ENCODE results near the gene EPC2.
"Not testable (repeated sequence)": the region's sequence is repeated elsewhere in the genome, so short reads cannot be mapped to it uniquely, and the experiment has no call there.

Gene EPC2

DNA sequence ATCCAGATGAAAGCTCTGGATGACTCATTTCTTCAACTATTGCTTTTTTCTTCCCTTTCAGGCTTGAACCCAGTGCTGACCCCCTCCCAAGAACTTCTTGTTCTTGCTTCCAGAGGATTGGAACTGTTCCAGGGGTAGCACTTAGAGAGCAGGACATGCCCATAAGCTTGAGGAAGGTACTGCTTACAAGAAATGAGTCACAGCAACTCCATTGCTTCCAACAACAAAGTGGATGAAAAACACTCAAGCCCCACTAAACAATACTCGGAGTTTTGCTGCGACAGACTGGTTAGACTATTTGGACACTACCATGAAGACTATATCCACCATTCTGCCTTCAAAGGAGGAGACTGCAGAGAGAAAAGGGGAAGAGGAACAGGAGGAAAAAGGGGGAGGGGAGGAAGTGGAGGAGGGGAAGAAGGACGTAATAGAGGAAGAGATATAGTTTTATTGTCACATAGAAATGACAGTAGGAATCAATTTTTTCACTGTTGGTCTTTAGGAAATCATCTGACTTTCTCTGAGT is 1.6 kb upstream of the EPC2 start:
- DNase-seq = no peak

DNA sequence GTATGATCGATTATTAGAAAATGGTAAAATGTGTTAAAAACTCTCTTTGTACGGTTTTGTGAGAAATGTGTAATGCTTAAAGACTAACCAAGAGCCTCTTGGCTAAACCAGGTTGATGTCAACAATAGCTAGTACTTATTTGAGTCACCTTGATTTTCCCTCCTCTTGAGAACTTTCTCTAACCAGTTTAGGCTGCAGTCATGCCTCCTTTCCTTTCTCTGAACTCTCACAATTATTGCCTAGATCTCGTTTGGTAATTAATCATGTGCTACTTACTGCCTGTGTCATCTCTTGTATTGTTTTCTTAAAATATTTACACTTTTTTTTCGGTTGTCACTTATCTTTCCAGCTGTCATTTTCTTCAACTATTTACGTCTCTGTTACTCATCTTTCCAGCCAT is 1.1 kb upstream of the EPC2 start:
- DNase-seq = no peak

DNA sequence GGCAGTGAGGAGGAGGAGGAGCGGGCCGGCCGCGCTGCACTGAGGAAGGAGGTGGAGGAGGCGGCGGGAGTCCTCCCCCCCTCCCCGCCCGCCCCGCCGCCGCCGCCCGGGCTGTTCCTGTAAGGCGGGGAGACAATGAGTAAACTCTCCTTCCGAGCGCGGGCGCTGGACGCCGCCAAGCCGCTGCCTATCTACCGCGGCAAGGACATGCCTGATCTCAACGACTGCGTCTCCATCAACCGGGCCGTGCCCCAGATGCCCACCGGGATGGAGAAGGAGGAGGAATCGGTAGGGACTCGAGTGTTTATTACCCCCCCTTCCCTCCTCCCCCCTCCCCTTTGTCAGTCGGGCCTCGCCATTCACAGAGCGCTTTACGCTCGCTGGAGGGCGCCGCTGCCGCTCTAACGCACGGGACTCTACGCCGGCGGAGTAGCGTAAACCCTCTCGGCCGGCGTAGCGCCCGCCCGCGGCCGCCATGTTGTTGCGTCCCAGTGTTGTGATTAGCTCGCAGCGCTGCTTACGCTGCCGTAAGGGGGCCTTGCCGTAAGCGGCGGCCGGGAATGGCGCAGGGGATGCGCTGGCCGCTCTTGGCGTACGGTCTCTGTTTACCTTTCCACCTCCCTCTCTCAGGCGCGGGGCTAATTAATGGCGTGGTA is 460 bp downstream of the EPC2 start:
- peak; percentile 95 for DNase-seq

DNA sequence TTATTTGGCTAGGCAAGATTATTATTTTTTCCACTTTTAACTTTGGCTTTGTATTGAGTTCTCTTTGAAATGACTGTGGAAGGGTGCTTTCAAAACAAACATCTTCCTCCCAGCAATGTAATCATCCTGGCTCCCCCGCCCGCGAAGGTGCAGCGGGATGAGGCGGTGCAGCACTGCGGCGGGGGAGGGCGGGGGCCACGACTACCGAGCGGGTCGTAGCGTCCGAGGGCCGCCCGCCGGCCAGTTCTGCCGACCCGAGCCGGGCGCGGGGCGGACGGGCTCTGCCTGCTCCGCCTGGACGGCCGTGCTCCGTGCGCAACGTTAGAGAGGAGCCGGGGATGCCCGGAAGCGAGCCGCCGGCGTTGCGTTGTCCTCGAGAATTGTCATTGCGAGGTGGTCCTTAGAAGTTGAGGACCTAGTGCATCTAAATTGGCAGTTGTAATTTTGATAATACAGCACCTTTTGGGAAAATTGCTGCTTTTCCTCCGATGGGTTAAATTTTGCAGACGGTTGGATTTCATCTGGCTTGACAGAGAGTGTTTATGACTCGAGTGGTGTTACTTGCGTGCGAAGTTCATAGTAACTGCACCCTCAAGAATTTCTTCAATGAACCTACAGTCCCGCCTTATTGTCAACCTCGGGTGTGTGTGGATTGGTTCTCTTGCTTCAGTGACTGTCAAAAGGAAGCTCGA is 1.1 kb downstream of the EPC2 start:
- peak; percentile 89 for DNase-seq

DNA sequence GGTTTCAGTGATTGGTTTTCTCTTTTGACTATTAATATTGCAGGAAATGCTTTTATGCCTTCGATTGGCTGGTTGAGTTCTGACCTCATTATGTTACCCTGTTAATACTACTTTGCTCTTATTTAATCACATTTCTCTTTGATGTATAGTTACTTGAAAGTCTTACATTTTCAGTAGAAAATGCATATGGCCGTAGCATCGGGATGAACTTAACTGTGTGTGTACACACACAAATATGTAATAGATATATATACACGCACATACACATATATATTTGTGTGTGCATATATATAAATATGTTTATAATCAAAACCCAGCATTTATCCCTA is 1.6 kb downstream of the EPC2 start:
- DNase-seq = no peak

DNA sequence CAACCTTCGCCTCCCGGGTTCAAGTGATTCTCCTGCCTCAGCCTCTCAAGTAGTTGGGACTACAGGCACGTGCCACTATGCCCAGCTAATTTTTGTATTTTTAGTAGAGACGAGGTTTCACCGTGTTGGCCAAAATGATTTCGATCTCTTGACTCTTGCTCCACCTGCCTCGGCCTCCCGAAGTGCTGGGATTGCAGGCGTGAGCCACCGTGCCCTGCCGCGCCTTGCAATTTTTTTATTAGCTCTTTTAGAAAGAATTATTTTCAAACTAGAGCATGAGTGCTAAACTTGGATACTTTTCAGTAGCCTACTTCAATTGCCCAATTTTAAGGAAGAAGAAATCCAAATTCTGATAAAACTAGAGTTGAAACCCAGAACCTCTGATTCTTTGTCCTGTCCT is 3.2 kb downstream of the EPC2 start:
- DNase-seq = not testable (repeated sequence)

DNA sequence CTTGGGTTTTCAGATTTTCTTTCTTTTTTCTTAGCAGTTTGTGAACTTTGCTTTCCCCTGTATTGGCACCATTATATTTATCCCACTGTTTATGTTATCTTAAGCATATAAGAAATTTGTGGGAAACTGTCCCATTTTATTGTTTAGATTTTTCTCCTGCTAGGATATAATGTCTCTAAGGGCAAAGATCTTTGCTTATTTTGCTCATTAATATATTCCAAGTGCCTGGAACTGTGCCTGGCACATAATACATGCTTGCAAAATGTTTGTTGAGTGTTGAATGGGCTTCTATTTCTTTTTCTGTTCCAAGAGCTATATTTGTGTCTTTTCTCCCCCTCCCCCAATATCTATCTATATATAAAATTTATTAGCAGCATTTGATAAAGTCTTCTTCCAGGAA is 5.4 kb downstream of the EPC2 start:
- no peak for DNase-seq

DNA sequence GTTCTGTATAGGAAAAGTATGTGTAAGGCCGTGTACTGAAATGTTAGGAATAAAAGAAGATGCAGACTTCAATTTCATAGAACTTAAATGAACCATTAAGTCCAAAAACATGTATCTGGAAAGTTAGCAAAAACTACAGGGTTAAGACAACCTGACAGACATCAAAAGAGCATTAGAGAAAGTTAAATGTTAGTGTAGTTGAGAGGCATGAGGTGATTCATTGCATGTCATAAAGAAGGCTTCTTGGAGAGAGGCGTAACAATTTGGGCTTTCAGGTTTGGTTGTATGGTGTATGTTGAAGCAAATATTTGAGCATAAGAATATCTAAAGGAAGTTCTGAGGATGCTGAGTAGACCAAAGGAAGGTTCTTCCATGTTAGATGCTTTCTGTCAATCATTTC is 6.3 kb downstream of the EPC2 start:
- no peak for DNase-seq

DNA sequence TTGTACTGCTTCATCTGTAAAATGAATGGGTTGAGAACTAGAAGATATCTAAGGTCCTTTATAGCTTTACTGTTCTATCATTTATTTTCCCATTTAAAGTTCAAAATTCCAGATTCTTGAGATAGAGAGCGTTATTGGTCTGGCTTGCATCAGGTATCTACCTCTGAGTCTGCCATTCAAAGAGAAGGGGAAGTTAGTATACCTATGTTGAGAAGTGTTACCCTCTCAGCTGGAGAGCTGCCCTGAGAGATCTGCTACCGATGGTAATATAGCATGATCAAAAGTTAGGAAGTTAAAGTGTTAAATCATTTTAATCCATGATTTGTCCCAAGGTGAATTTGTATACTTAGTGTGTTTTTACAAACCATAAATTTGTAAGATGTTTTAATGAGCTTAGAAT is 7.4 kb downstream of the EPC2 start:
- no peak for DNase-seq

DNA sequence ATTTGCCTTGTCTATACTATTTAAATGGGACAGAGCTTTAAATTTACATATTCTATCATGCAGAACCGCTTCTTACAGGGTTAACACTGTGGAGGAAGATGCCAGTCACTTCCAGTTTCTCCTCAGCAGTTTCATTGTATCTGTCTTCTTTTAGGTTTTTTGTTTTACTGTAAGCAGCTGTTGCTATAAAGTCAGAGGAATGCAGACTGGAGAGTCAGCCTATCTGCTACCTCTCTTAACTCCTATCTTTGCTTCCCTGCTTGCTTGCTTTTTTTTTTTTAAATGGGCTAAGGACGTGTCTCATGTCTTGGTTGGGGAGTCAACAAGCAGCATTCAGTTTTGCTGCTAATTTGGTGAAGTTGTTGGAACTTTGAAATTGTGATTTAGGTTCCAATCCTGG is 8.9 kb downstream of the EPC2 start:
- DNase-seq = no peak

DNA sequence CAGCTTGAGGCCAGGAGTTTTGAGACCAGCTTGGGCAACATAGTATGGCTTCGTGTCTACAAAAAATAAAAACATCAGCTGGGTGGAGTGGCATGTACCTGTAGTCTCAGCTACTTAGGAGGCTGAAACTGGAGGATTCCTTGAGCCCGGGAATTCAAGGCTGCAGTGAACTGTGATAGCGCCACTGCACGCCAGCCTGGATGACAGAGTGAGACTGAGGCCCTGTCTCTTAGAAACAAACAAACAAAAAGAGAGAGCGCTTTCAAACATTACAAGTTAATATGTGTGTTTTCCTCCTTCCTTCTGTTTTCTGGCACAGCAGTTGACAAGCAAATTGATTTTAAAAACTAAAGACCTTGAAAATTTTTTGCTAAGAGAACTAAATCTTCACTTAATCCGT is 9.9 kb downstream of the EPC2 start:
- DNase-seq = no peak

DNA sequence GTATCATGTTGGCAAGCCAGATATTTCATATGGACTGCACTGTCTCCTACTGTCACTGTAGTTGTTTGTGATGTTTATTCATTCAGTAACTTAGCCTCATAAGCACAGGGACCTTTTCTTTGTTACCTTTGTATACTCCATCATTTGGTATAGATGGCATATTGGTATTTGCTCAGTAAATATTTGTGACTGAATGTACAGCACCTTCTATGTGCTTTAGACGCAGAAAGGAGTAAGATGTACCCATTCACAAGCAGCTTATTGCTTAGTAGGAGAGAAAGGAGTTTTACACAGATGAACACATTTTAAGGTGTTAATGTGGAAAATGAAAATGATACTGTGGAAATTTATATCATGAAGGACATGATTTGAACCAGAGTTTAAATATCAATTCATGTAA is 12.0 kb downstream of the EPC2 start:
- no peak for DNase-seq

DNA sequence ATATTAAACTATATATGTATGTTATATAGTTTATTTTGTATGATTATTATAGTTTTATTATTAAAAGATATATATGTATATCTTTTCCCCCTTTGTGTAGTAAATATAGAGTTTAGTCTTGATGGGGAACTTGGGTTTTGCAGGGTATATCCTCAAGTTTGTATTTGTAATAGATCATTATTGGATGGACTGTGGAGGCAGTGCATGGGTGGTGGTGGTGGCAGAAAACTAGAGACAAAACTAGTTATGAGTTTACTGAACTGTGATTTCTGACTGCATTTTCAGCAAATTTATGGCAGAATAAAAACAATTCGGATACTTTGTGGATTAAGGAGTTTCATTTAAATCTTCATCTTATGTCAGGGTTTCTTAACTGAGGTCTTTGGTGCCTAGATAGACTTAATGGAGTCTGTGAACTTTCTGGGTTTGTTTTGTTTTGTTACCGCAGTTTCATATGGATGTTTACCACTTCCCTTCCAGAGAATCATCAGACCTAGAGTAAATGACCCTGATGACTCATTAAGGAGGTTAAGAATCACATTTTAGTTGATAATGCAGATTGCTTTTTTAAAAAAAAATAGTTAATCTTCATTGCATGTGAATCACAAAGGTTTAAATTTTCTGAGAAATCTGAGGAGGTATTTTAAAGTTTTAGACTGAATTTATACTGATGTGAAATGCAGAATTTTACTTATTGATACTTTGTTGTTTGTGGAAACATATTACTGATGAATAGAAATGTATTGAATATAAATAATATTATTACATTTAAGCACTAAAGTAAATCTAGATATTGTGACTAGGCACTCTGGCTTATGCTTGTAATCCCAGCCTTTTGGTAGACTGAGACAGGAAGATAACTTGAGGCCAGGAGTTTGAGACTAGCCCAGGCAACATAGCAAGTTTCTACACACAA is 14.5 kb downstream of the EPC2 start:
- peak; percentile 64 for DNase-seq

DNA sequence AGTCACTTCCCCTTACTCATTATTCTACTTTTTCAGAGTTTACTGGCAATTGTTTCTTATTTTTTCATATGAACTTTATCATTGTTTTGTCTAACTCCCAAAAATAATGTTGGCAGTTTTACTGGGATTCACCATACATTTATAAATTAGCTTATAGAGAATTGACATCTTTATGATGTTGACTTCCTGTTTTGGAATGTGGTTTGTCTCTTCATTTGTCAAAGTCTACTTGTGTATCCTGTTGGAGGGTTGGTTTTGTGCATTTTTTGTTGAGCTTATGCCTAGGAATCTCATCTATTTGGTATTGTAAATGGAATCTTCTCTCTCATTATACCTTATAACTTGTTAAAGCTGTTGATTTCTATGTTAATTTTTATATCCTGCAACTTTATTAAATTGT is 16.4 kb downstream of the EPC2 start:
- no peak for DNase-seq

DNA sequence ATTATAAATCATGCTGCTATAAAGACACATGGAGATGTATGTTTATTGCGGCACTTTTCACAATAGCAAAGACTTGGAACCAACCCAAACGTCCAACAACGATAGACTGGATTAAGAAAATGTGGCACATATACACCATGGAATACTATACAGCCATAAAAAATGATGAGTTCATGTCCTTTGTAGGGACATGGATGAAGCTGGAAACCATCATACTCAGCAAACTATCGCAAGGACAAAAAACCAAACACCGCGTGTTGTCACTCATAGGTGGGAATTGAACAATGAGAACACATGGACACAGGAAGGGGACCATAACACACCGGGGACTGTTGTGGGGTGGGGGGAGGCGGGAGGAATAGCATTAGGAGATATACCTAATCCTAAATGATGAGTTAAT is 17.8 kb downstream of the EPC2 start:
- not testable (repeated sequence) for DNase-seq

DNA sequence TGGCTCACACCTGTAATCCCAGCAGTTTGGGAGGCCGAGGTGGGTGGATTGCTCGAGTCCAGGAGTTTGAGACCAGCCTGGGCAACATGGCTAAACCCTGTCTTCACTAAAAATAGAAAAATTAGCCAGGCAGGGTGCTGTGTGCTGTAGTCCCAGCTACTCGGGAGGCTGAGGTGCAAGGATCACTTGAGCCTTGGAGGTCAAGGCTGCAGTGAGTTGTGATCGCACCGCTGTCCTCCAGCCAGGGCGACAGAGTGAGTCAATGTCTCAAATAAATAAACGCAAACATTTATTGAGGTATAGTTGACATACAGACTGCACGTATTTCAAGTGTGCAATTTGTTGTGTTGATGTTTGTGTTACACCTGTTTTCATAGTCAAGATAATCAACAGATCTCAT is 19.7 kb downstream of the EPC2 start:
- no peak for DNase-seq

DNA sequence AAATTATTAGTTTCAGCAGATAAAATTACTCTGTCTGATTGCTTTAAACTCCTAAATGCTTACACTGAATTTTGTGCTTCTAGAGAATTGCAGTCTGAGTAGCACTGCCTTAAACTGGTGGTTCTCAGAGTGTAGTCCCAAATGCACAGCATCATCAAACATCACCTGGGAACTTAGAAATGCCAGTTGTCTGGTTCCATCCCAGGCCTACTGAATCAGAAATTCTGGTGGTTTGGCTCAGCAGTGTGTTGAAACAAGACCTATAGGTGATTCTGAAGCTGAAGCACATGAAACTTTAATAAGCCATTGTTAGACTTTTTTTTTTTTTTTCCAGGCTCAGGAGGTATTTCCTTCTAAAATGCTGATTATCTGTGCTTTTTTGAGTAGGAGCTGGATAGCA is 22.0 kb downstream of the EPC2 start:
- no peak for DNase-seq

DNA sequence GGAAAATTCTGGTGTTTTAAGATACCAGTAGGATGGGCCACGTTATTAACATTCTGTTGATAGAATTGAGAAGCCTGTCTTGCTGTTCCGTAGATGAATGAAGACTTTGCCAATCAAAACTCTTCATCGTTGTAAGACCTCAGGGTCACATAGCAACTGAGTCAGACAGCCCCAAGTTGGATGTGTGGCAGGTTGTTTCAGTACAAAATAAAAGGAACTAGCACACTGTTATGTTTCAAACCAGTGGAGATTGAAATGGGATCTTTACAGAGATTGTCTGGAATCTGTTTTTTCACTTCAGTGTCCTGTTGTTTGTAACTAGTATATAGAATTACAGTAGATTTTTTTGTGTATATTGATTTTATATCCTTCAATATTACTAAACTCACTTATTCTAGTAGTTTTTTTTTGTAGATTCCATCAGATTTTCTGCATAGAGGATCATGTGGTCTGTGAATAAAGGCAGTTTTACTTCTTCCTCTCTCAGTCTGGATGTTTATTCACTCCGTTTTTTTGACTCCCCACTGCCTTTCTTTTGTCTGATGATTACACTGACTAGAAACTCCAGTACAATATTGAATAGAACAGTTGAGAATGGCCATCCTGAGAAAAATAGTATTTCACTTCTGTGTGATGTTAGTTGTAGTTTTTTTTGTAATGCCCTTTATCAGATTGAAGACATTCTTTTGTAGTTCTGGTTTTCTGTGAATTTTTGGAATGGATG is 22.7 kb downstream of the EPC2 start:
- no peak for DNase-seq

DNA sequence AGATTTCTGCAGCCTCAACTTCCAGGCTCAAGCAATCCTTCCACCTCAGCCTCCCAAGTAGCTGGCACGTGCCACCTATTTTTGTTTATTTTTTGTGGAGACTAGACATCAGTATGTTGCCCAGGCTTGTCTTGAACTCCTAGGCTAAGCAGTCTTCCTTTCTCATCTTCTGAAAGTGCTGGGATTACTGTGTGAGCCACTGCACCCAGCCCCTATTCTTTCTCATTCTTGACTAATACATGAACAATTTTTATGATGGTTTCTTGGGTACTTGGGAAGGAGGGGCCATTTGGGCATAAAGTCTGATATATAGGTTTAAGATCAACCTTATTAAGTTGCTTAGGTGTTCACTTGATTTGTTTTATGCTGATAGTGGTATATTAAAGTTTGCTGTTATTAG is 26.2 kb downstream of the EPC2 start:
- no peak for DNase-seq

DNA sequence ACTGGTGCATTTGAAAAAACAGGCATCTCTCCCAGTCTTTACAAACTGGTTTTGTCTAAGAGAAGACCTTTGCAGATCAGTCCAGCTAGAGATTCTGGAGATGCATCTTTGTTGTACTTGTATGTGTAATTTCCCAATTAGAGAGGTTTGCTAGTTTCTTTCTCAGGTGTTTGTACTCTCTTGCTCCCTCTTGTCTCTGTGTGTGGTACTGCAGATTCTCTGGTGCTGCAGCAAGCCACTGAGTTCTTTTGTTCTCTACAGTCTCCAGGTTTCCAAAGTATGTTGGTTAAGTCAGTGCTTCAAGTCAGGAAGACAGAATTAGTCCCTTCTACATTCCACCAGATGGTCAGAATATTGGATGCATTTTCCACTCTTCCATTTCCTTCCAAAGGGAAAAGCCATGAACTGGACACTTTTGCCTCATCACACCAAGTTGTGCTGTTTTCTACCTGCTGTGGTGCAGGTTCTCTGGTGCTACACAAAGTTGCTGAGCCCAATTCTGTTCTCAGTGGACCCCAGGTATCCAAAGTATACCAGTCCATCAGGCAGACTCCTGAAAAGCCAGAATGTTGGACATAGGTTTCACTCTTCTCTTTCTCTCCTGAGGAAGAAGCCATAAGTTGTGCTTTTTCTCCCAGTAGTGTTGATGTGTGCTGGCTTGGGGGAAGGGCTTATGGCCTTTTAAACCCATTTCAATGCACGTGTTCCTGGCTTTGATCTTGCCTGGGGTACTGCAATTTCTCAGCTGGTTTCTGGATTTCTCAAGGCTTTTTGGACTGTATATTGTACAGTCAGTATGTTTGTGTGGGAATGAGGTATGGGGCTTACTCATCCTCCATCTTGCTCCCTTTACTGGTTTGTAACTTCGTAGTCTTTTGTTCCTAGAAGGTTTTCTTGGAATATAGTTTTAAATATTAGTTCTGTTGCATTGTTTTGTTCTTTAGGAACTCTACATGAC is 29.8 kb downstream of the EPC2 start:
- DNase-seq = peak; percentile 61

DNA sequence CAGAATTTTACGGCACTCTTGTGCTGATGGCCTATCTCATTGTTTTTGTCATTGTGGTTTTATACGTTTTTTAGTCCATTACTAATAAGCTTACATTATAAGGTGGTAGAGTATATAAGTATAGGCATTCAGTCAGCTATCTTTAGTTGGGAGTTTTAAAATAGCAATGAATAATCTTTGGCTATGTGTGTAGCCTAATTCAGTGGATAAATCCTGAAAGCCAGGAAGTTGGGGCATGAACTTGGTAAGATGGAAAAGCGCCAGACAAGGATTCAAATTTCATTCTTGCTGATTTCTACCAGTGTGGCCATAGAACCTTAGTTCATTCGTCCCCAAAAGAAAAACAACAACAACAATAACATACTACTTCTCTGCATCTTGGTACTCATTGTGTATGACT is 31.2 kb downstream of the EPC2 start:
- no peak for DNase-seq

Measured in CD4-positive, alpha-beta T cell treated with Interleukin-12 subunit alpha and Interleukin-12 subunit beta, for 1 hour (primary cell).